Esophagus muscularis mucosa (tissue), 4 donors: ENCODE measurements around the gene CCDC187. TPM values are rescaled to one million over a fixed set of nuclear protein-coding genes. Genes with fewer than 3 reads are reported as not detected.

Source experiments
- DNase-seq: peaks from one replicate; pipeline ENCODE4 v3.0.0-alpha.2; 2017; ENCODE audit errors: extremely low spot score
- H3K27ac ChIP-seq, 4 donors: fragments of 200-600 bp; sonication (generic); replicated peaks in 1 of 4; 1 replicate in 3 of 4; 2 replicates in 1 of 4; pipeline ENCODE4 v1.5.1; 2016 to 2019; ENCODE audit warnings: mild to moderate bottlenecking in 1 of 4
- H3K27me3 ChIP-seq, 4 donors: fragments of 200-600 bp; sonication (generic); one replicate each; pipeline versions ENCODE4 v1.5.1 to v1.6.0; 2016 to 2019
- H3K36me3 ChIP-seq, 4 donors: fragments of 200-600 bp; sonication (generic); one replicate each; pipeline ENCODE4 v1.5.1; 2016 to 2019
- H3K4me1 ChIP-seq, 4 donors: fragments of 200-600 bp; sonication (generic); one replicate each; pipeline ENCODE4 v1.5.1; 2016 to 2019
- H3K4me3 ChIP-seq, 4 donors: fragments of 200-600 bp; sonication (generic); 1 replicate in 2 of 4; 2 replicates in 2 of 4; pipeline ENCODE4 v1.5.1; 2016 to 2019; ENCODE audit warnings: mild to moderate bottlenecking in 4 of 4, moderate library complexity in 1 of 4
- H3K9me3 ChIP-seq, 4 donors: fragments of 200-600 bp; sonication (generic); 1 replicate in 3 of 4; 2 replicates in 1 of 4; pipeline ENCODE4 v1.5.1; 2016 to 2019
- EP300 ChIP-seq: sonication (generic); formaldehyde crosslinking; IDR thresholded peaks from one replicate; pipeline ENCODE4 v1.6.1; 2017; ENCODE audit warnings: antibody characterized with exemption
- POLR2A ChIP-seq: fragments of 450-650 bp; IDR thresholded peaks from one replicate; pipeline ENCODE4 v1.6.1; 2017; ENCODE audit warnings: antibody characterized with exemption, moderate library complexity, mild to moderate bottlenecking, low read depth
- POLR2AphosphoS5 ChIP-seq, 2 donors: sonication (generic); formaldehyde crosslinking; IDR thresholded peaks; one replicate each; pipeline ENCODE4 v1.6.1; 2017; ENCODE audit warnings: antibody characterized with exemption in 2 of 2
- WGBS: methylation state at CpG from one replicate; pipeline ENCODE4 v1.1.5; 2018; 5-methylcytosine and 5-hydroxymethylcytosine counted together
- intact Hi-C: fragments of 100-400 bp; cut with DNase I; formaldehyde crosslinking; loops from one replicate; pipeline ENCODE4 v1.15.1; 2023
- total RNA-seq, 4 donors: library from RNA; depleted of rRNA; stranded (reverse); fragments of >200 nt; gene quantifications; one replicate each; pipeline versions ENCODE4 v1.1.0 to v1.2.1, GENCODE V29; 2016
- TF ChIP-seq, protein P1 (sequence below), 3 experiments: fragments of 200-600 bp in 2 of 3; fragments of 450-650 bp in 1 of 3; sonication (generic) in 2 of 3; IDR thresholded peaks; one replicate each; pipeline ENCODE4 v1.5.1; 2017 to 2019; ENCODE audit warnings: antibody characterized with exemption in 3 of 3, mild to moderate bottlenecking in 2 of 3, moderate library complexity in 1 of 3

Gene CCDC187
- total RNA-seq, 4 donors from 2014 or later, result not detected

DNA sequence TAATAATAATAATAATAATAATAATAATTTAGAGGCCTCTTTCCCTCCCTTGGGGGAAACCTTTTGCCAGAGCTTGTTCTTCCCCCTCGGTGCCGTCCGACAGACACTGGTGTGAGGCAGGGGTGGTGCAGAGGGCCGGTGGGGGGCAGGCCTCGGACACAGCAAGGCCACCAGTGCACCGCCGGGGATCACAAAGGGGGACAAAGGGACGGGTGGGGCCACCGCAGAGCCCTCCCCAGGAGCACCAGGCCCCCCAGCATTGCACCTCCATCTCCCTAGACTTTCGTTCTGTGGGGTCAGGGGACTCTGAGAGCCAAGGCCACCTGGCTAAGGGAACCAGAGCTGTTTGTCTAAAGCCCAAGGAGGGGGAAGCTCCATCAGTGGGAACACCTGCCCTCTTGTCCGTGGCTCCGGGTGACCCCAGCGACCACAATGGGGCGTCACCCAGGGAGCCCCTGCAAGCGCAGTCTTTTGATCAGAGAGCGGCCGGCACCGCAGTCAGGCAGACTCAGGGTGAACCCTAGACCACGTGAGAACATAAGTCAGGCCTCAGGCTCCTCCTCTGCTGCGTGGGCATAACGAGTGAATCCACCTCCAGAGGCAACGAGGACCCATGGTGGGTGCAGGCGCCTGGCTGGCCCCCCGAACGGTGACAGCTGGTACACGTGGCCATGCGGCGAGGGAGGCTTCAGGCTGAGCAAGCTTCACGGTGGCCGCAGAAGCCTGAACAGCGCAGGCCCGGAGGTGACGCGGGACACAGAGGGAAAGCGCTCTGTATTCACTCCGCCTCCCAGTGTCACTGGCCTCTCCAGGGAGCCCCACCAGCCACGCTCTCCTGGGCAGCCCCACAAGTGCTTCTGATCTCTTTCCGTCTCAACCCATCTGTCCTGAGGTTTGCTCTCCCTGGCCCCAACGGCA is 46.3 kb downstream of the CCDC187 start:
- WGBS, result 88% methylated on average over 27 of the region's 39 CpGs
- Histone ChIP-seq H3K27ac (no peak overlapping the region), H3K36me3 (no peaks in the 10 kb centered on the region), H3K27me3 (peaks cover 0 to 60% (median 0%) of the 10 kb centered on the region in 4 donors), H3K9me3 (no peaks in the 10 kb centered on the region), H3K4me3 (no peak overlapping the region), H3K4me1 (peaks cover 0 to 3% (median 0%) of the 10 kb centered on the region in 4 donors)
- intact Hi-C loops, result no loop called here
- DNase-seq, result no peak
- no peak for TF ChIP-seq POLR2A

- no peak for TF ChIP-seq POLR2A
- TF ChIP-seq, protein P1, sequence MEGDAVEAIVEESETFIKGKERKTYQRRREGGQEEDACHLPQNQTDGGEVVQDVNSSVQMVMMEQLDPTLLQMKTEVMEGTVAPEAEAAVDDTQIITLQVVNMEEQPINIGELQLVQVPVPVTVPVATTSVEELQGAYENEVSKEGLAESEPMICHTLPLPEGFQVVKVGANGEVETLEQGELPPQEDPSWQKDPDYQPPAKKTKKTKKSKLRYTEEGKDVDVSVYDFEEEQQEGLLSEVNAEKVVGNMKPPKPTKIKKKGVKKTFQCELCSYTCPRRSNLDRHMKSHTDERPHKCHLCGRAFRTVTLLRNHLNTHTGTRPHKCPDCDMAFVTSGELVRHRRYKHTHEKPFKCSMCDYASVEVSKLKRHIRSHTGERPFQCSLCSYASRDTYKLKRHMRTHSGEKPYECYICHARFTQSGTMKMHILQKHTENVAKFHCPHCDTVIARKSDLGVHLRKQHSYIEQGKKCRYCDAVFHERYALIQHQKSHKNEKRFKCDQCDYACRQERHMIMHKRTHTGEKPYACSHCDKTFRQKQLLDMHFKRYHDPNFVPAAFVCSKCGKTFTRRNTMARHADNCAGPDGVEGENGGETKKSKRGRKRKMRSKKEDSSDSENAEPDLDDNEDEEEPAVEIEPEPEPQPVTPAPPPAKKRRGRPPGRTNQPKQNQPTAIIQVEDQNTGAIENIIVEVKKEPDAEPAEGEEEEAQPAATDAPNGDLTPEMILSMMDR (IDR thresholded peaks at IDR 0.05), result no peak
- Histone ChIP-seq H3K9me3 (no peaks in the 10 kb centered on the region), H3K4me3 (no peak overlapping the region), H3K27ac (no peak overlapping the region), H3K36me3 (no peaks in the 10 kb centered on the region), H3K27me3 (peaks cover 0 to 65% (median 0%) of the 10 kb centered on the region in 4 donors), H3K4me1 (peaks cover 0 to 3% (median 0%) of the 10 kb centered on the region in 4 donors)
- intact Hi-C loops, result no loop called here
- WGBS, result 76% methylated on average over 14 of the region's 28 CpGs
- no peak for DNase-seq
Observed at GRCh38 chr9:136255896-136256890, 47.7 kb downstream of the CCDC187 start.

DNA sequence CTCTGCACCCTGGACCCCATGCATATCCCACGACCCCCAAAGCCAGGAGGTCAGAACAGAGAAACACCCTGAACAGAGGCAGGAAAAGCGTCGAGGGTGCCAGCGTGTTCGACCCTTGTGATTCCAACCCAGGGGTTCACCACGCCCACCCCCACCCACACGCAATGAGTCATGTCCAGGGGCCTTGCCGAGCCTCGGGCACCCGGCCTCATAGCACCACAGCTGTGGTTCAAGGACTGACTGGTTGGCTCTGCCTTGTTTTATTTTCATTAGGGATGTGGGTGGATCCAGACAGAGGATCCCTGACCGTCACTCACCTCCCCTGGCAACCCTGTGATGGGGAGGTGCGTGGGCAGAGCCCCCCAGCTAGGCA is 48.7 kb downstream of the CCDC187 start:
- peaks cover 0 to 3% (median 0%) of the 10 kb centered on the region in 4 donors for H3K4me1 ChIP-seq
- H3K4me3 ChIP-seq, result no peak overlapping the region
- intact Hi-C loops, result no loop called here
- H3K9me3 ChIP-seq, result no peaks in the 10 kb centered on the region
- 42% methylated on average over 9 of the region's 12 CpGs for WGBS
- no peak for DNase-seq
- no peak overlapping the region for H3K27ac ChIP-seq
- H3K27me3 ChIP-seq, result peaks cover 0 to 65% (median 0%) of the 10 kb centered on the region in 4 donors
- TF ChIP-seq, protein P1 (IDR thresholded peaks at IDR 0.05), result no peak
- TF ChIP-seq POLR2AphosphoS5 (IDR thresholded peaks at IDR 0.05) (no peak), POLR2A (no peak), EP300 (no peak)
- no peaks in the 10 kb centered on the region for H3K36me3 ChIP-seq

- DNase-seq, result no peak
- Histone ChIP-seq H3K36me3 (no peaks in the 10 kb centered on the region), H3K4me1 (peaks cover 0 to 3% (median 0%) of the 10 kb centered on the region in 4 donors), H3K4me3 (no peak overlapping the region), H3K27ac (no peak overlapping the region), H3K27me3 (peaks cover 0 to 65% (median 0%) of the 10 kb centered on the region in 4 donors), H3K9me3 (no peaks in the 10 kb centered on the region)
- intact Hi-C loops, result no loop called here
- WGBS, result 78% methylated on average over 10 of the region's 25 CpGs
- no peak for TF ChIP-seq POLR2A
- no peak for TF ChIP-seq EP300
- TF ChIP-seq POLR2AphosphoS5 (IDR thresholded peaks at IDR 0.05), result no peak
- TF ChIP-seq, protein P1 (IDR thresholded peaks at IDR 0.05), result no peak
Observed at GRCh38 chr9:136254381-136255165, 49.3 kb downstream of the CCDC187 start.
